ENCODE results near the gene DRC1. TPM values are rescaled to one million over a fixed set of nuclear protein-coding genes. Genes with fewer than 3 reads are reported as not detected.
A peak's percentile ranks its signal among the peaks of the same experiment; 100 is the strongest.

DRC1 gene
- total RNA-seq, 4 donors from 2014 or later = not detected

GRCh38 chr2:26460613-26461031 lies 58.9 kb downstream of the DRC1 start:
- H3K4me3 ChIP-seq (ENCODE audit: low read depth, poor library complexity, severe bottlenecking) = no peak overlapping the region
- no peak for TF ChIP-seq POLR2A (IDR thresholded peaks at IDR 0.05)
- no peak for TF ChIP-seq CTCF (IDR thresholded peaks at IDR 0.05)
- WGBS, 2 donors = 85 to 96% methylated on average over 17 of the region's 19 CpGs
- intact Hi-C loops (cut with DNase I; ENCODE audit: low total_unique reads) = no loop called here
- DNase-seq (ENCODE audit: low spot score in 2 of 2) = peak in 1 of 2 donors; percentile 60

- DNase-seq (ENCODE audit: low spot score in 2 of 2) = no peak
- H3K4me3 ChIP-seq (ENCODE audit: low read depth, poor library complexity, severe bottlenecking) = no peak overlapping the region
- intact Hi-C loops (cut with DNase I; ENCODE audit: low total_unique reads) = no loop called here
- 90 to 95% methylated on average over 19 of the region's 19 CpGs for WGBS, 2 donors
- TF ChIP-seq CTCF (IDR thresholded peaks at IDR 0.05) (no peak), POLR2A (IDR thresholded peaks at IDR 0.05) (no peak)
These were observed 59.9 kb downstream of the DRC1 start for GRCh38 chr2:26461601-26462023.

- no peak for DNase-seq (ENCODE audit: low spot score in 2 of 2)
- no peak overlapping the region for H3K4me3 ChIP-seq (ENCODE audit: low read depth, poor library complexity, severe bottlenecking)
- intact Hi-C loops (cut with DNase I; ENCODE audit: low total_unique reads) = no loop called here
- 91 to 100% methylated on average over 5 to 6 of the region's 6 CpGs for WGBS, 2 donors
- TF ChIP-seq CTCF (IDR thresholded peaks at IDR 0.05) (no peak), POLR2A (IDR thresholded peaks at IDR 0.05) (no peak)
These were observed 60.4 kb downstream of the DRC1 start for GRCh38 chr2:26462100-26462499.

DNA sequence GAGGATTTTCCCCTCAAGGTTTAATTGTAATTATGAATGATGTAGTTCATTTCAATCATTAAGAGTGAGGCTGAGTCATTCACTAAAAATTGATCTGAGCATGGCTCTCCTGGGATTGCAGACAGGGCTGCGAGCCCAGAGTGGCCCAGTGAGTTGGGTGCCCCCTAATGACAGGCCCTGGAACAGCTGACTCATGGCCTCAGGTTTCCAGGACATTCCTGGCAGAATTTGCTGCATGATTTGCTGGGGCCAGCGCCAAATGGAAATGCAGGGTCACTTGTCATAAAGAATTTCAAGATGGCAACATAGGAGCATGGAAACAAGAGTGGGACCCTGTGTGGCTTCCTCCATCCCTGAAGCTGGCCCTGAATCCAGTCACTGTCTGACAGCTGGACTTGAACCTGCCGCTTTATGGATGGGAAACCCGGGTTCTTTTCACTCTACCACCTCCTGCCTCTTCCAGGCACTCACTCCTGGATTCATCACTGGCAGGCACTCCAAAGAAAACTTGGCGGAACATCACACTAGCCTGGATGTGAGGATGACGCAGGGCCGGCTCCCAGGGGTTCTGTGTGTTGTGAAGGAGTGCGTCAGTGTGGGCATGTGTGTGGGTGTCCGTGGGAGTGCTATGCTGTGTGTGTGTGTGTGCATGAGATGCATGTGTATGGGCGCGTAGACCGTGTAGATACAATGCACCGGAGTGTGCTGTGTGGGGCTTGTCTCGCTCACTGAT lies 61.0 kb downstream of the DRC1 start:
- 84 to 87% methylated on average over 14 of the region's 14 CpGs for WGBS, 2 donors
- no peak overlapping the region for H3K4me3 ChIP-seq (ENCODE audit: low read depth, poor library complexity, severe bottlenecking)
- DNase-seq (ENCODE audit: low spot score in 2 of 2) = no peak
- intact Hi-C loops (cut with DNase I; ENCODE audit: low total_unique reads) = no loop called here
- TF ChIP-seq POLR2A (IDR thresholded peaks at IDR 0.05) (no peak), CTCF (IDR thresholded peaks at IDR 0.05) (no peak)

GRCh38 chr2:26463244-26464192 lies 61.8 kb downstream of the DRC1 start:
- H3K4me3 ChIP-seq (ENCODE audit: low read depth, poor library complexity, severe bottlenecking) = no peak overlapping the region
- 79 to 89% methylated on average over 13 to 19 of the region's 25 CpGs for WGBS, 2 donors
- no peak for TF ChIP-seq CTCF (IDR thresholded peaks at IDR 0.05)
- TF ChIP-seq POLR2A (IDR thresholded peaks at IDR 0.05) = no peak
- intact Hi-C loops (cut with DNase I; ENCODE audit: low total_unique reads) = no loop called here
- DNase-seq (ENCODE audit: low spot score in 2 of 2) = no peak

All from lower leg skin (tissue), 4 donors.